GM18951 (cell line): ENCODE measurements around the gene RNF40.
"Not testable (repeated sequence)": the region's sequence is repeated elsewhere in the genome, so short reads cannot be mapped to it uniquely, and the experiment has no call there.

Experiments used
- POLR2A ChIP-seq: IDR thresholded peaks from 4 replicates; pipeline ENCODE4 v1.6.1; 2011; ENCODE audit warnings: mild to moderate bottlenecking; ENCODE audit not compliant: insufficient read length, insufficient read depth; ENCODE audit errors: extremely low read depth
- in situ Hi-C: fragments of 300-500 bp; cut with MboI; formaldehyde crosslinking; loops from one replicate; pipeline ENCODE4 v1.12.0; 2022; ENCODE audit warnings: low sequenced_read_pairs, mixed read lengths, inconsistent platforms; ENCODE audit not compliant: unreplicated experiment

The RNF40 gene

GRCh38 chr16:30816769-30817168 lies 54.6 kb downstream of the RNF40 start:
- no peak for TF ChIP-seq POLR2A
- in situ Hi-C loops = no loop called here

DNA sequence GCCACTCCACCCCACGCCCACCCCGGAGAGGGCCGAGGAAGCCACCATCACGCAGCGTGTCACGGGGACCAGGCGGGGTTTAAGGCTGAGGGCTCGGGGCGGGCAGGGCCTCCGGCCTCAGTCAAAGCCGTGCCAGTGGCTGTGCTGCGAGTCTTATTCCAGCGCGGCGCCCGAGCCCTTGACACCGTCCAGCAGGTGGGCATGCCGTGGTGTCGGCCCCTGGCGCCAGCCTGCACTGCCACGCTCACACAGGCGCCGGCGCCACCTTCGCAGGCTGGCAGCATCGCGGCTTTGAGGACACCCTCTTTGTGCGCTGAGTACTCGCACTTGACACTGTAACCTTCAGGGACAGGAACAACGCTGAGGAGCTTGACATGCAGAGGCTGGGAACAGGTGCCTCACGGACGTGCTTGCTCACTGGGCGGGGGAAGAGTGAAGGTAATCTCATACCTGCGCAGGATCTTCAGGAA lies 58.9 kb downstream of the RNF40 start:
- TF ChIP-seq POLR2A = no peak
- in situ Hi-C loops = no loop called here

DNA sequence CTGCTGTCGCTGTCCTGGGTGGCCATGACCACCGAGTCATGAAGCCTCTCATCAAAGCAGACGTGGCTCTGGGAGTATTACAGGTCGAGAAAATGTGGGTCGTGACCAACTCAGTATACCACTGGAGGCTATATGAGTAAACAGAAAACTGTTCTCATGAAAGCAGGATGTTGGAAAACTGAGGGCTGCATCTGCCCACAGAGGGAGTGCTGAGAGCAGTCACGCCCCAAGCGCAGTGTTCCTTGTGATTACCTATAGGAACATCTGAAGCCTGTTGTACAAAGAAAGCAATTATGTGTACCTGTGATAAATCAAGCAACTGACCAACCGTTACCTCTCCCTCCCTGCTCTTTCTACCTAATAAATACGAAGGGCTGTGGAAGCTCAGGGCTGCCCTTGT lies 59.3 kb downstream of the RNF40 start:
- in situ Hi-C loops = not testable (repeated sequence)

GRCh38 chr16:30821891-30822290 lies 59.8 kb downstream of the RNF40 start:
- in situ Hi-C loops = no loop called here

More at GRCh38 chr16:30821891-30822290, 59.8 kb downstream of the RNF40 start:
- no peak for TF ChIP-seq POLR2A
